ENCODE data around the gene NEIL3.

GRCh38 chr4:177356206-177356605 lies 46.5 kb downstream of the NEIL3 start:
- TF ChIP-seq CTCF (IDR thresholded peaks at IDR 0.05 in 2 of 3, conservative IDR thresholded peaks at IDR 0.05 in 1 of 3; ENCODE audit: borderline replicate concordance in 1 of 3, insufficient read depth in 1 of 3, low read depth in 2 of 3, low read length in 2 of 3), result no peak
- no peak for TF ChIP-seq POLR2A (IDR thresholded peaks at IDR 0.05; ENCODE audit: borderline replicate concordance, extremely low read depth, insufficient read depth, insufficient read length)

Measured in HCT116 (cell line).